GM19463 (cell line): Measurements from ENCODE around the gene TBCE.
"Not testable (repeated sequence)": the region's sequence is repeated elsewhere in the genome, so short reads cannot be mapped to it uniquely, and the experiment has no call there.

Source experiments
- ATAC-seq: cut with Tn5 transposase; IDR thresholded peaks from one replicate; pipeline ENCODE4 v1.9.1; 2021; ENCODE audit warnings: mild to moderate bottlenecking, moderate library complexity; ENCODE audit not compliant: unreplicated experiment

TBCE gene

DNA sequence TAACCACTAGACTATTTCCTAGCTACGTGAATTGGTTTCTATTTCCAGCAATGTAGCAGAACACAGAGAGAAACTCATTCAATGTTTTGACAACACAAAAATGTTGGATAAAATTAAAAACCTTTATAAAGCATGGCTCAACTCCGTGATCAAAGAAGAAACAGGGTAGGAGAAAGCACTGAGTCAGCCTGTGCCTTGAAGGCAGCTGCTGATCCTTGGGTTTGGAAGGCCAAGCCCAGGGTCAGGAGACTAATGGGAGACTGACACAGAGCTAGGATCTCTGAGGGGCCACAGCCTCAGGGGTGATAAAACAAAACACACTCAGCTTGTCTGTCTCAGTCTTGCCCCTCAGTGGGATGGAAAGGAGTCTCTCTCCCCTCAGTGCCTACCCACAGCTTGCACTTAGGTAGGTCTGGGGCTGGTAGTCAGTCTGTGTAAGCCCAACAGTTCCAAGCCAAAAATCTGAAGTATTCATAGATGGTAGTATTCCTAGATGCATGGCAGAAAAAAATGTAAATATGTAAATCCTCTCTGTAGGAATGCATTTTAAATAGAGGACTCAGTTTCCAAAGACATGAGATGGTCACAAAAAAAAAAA, 83.8 kb downstream of the TBCE start:
- ATAC-seq = no peak

DNA sequence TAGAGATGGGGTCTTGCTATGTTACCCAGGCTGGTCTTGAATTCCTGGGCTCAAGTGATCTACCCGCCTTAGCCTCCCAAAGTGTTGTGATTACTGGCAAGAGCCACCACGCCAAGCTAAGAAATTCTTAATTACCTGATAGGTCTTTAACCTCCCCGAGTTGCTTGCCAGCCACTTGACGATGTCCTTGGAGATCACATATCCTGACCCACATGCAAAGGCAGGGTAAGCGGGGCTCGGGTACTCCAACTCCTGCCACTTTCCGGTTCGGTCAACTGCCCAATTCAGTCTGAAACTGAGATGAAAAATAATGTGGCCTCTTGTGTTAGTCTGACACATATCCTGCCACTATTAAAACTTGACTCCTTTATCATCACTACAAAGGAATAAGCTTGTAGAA, 86.8 kb downstream of the TBCE start:
- ATAC-seq = no peak

DNA sequence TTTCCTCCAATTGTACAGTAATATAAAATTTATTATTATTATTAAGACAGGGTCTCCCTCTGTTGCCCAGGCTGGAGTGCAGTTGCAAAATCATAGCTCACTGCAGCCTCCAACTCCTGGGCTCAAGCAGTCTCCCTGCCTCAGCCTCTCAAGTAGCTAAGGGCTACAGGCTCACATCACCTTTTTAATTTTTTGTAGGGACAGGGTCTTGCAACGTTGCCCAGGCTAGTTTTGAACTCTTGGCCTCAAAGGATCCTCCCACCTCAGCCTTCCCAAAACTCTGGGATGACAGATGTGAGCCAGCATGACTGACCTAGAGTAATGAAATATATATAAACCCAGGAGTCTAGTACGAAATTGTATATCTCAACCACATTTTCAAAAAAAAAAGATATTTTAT, 87.9 kb downstream of the TBCE start:
- no peak for ATAC-seq

DNA sequence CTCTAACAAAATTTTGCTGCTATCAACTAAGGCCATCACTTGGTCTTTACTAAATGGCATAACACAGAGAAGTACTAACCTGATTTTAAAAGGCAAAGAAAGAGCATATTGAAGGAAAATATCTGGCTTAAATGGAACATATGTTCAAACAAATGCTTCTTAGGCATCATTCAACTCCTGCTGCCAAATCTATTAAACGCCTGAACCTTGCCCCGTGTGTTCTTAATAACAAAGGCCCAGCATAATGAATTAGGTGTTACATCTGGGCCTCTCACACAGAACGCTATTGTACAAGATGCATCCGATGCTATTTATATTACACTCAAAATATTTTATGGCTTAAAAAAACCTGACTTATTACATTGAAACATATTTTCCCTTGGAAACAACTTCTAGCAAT, 88.6 kb downstream of the TBCE start:
- ATAC-seq = no peak

DNA sequence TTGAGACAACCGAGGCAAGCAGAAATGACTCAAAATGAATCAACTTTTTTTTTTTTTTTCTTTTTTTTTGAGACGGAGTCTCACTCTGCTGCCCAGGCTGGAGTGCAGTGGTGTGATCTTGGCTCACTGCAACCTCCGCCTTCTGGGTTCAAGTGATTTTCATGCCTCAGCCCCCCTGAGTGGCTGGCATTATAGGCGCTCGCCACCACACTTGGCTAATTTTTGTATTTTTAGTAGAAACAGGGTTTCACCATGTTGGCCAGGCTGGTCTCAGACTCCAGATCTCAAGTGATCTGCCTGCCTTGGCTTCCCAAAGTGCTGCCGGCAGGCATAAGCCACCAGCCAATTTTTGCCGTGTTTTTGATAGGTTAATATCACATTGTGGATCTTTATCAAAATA, 90.6 kb downstream of the TBCE start:
- ATAC-seq = not testable (repeated sequence)

DNA sequence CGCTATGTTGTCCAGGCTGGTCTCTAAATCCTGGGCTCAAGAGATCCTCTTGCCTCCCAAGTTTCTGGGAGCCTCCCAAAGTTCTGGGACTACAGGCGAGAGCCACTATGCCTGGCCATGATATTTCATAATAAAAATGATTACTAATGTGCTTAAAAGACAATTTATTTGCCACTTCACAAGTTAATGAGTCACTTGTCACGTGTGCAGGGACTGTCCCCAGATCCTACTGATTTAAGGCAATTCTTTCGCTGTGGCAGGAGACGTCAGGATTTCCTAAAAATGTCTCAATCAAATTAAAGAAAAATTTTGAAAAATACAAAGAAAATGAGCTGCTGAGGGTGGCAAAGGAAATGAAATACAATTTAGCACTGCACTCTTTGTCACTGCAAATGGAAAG, 93.5 kb downstream of the TBCE start:
- no peak for ATAC-seq

DNA sequence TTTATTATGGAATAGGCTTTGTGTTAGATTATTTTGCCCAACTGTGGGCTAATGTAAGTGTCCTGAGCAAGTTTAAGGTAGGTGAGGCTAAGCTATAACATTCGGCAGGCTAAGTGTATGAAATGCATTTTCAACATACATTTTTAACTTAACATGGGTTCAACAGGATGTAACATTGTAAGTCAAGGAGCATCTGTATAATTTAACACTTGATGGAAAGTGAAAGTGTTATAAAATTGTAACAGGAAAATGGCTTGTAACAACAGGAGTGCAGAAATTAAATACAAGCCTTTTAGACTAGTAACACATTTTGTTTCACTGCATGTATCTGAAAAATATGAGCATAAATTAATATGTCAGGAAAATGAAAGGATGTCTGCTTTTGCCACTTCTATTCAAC, 94.7 kb downstream of the TBCE start:
- no peak for ATAC-seq

DNA sequence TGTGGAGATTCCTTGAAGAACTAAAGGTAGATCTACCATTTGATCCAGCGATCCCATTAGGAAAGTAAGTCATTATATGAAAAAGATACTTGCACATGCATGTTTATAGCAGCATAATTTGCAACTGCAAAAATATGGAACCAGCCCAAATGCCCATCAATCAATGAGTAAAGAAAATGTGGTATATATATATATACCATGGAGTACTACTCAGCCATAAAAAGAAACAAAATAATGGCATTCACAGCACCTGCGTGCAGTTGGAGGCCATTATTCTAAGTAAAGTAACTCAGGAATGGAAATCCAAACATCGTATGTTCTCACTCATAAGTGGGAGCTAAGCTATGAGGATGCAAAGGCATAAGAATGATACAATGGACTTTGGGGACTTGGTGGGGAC, 95.6 kb downstream of the TBCE start:
- not testable (repeated sequence) for ATAC-seq

DNA sequence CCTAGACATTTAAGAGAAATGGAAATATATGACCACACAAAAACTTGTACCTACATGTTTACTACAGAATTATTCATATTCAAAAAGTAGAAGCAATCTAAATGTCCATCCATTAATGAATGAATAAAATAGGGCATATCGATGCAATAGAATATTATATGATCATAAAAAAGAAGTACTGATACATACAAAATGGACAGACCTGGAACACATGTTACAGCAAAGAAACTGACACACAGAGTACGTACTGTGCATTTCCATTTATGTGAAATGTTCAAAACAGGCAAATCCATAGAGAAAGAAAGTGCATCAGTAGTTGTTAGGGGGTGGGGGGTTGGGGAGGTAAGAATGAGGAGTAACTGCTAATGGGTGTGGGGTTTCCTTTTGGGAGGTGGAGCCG, 97.8 kb downstream of the TBCE start:
- no peak for ATAC-seq

DNA sequence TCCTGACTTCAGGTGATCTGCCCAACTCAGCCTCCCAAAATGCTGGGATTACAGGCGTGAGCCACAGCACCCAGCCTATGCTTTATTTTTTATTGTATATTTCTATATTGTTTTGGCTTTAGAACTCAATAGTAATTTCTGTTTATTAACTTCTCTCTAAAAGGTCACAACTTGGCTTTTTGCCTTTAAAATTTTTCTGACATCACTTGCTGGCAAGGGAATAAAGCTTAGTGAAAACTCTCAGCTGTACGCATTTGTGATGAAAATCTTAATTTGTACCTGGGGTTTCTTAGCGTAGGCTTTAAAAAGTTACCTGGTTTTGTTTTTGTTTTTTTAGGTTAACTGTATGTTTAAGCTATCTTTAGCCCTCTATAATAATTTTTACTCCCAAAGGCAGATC, 100.8 kb downstream of the TBCE start:
- ATAC-seq = no peak

DNA sequence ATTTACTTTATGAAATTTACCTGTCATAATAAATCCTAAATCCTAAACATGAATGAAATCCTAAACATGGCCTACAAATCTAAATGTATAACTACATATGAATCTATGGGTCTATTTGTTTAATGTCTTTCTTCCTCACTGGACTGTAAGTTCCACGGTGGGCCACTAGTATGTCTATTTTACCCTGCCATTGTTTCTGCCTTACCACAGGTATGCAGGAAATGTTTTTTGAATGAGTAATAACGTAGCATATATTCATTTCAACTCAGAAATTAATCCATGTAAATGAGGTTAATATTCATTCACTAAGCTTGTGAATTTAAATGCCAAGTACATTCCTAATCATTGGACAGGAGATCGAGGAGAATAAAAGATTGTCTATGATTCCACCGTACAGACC, 101.7 kb downstream of the TBCE start:
- ATAC-seq = no peak

DNA sequence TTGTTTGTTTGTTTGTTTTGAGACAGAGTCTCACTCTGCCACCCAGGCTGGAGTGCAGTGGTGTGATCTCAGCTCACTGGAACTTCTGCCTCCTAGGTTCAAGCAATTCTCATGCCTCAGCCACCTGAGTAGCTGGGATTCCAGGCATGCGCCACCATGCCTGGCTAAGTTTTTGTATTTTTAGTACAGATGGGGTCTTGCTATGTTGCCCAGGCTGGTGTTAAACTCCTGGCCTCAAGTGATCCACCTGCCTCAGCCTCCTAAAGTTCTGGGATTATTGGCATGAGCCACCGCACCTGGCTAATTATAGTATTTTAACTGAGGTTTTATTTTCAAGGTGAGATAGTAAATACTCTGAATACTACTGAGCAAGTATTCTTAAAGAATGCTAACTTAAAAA, 102.7 kb downstream of the TBCE start:
- ATAC-seq = not testable (repeated sequence)

DNA sequence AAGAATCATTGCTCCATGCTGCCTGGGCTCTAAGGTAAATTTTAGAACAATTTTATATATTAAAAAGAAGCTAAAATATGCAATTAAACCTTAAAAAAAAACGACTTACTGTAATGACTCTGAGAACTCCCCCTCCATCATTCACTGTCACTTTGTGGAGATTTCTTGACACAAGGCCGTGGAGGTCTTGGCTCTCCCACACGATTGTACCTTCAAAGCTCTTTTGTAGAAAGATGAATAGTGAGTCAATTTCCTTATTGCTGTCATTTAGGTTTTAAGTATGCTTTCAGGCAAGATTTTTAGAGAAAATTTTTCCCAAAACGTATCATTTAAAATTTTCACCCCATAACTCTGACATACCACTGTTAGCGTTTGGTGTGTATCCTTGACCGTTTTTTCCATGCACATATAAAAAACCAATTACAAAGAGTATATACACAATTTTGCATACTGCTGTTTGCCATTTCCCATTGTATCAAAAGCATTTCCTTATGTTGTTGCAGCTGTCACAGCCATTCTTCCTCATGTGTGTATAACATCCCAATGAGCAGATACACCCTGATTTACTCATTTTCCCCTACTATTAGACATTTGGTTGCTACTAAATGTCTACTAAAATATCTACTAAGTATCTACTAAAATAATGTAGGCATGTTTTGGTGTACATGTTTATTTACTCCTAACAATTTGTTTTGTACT, 103.7 kb downstream of the TBCE start:
- ATAC-seq = no peak

DNA sequence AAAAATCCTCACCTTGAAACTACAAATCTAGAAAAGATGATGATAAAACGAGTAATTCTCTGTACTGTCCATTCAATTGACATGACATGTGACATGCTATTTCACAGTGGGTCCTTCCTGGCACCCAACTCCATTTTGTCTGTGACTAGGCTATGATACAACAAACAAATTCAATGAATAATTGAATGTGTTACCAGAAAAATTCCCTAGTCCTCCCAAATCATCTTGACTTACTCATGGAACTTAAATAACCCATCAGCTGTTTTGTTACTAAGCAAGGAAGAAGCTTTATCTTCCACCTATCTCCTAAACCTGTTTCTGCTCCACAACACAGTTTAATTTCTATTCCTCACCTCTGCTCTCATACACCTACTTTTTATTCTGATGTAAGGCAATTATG, 106.6 kb downstream of the TBCE start:
- ATAC-seq = no peak

DNA sequence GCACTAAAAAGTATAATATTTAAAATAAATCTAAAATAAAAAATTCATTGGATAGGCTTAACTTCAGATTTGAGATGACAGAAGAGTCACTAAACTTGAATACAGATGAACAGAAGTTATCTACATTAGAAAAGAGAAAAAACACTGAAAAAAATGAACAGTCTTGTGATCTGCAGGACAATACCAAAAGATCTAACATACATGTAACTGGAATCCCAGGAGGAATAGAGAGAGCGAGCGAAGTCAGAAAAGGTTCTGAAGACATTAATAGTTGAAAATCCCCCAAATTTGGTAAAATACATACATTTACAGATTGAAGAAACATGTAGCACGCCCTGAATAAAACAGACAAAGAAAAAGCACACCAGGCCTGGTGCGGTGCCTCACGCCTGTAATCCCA, 115.9 kb downstream of the TBCE start:
- no peak for ATAC-seq

DNA sequence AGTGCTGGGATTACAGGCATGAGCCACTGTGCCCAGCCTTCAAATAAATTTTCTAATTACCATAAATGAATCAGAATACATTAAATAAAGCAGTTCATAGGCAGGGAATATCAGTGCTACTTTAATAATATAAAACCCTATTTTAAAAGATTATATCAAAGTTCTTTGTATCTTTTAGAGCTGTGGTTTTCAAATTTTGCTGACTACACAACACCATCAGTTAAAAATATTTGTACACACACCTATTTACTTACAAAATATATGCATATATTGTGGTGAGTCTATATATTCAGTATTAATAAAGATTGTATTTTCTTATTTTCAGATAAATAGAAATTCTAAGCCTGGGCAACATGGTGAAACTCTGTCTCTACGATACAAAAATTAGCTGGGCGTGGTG, 118.3 kb downstream of the TBCE start:
- ATAC-seq = no peak

DNA sequence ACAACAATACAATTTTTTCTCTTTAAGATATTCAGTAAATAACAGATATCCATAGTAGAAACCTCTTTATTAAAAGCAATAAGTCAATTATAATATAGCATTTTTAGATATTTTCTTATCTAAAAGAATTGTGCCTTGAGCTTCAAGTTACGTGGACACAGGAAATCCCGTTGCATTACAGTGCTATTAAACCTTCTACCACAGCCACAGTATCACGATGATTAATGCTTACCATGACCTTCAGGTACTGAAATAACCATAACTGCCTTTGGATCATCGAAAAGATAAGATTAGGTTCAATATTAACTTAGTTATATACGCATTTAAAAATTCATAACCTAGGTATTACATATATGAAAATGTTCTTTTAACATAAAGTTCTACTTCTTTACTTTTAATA, 119.1 kb downstream of the TBCE start:
- ATAC-seq = no peak

DNA sequence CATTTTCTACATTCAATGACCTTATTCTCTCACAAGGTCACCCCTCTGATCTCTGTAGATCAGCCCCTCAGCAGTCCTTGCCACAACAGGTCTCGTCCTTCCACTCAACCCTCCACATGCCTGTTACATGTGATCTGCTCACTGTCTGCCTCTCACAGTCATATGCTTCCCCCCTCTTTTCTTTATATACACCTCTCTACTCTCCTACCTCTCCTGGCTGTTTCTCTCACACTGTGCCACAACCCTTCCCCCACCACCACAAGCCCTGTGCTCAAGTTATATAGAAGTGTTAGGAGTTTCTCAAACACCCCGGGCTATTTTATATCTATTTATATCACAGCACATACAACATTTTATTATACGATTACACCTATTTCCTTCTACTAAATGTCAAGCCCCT, 124.4 kb downstream of the TBCE start:
- no peak for ATAC-seq

DNA sequence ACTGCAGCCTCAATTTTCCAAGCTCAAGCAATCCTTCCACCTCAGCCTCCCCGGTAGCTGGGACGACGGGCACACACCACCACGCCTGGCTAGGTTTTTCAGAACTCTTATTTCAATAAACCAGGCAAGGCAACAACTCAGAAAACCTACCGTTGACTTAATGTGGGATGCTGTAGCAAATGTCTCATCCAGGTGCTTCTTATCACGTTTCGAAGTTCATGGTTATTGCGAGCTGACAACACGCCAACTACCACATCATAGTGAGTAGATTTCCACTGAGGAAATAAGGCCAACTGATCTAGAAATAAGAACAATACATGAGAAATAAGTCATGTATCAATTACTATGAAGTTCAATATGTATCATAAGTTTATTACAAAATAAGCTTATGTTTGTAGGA, 127.3 kb downstream of the TBCE start:
- ATAC-seq = no peak

DNA sequence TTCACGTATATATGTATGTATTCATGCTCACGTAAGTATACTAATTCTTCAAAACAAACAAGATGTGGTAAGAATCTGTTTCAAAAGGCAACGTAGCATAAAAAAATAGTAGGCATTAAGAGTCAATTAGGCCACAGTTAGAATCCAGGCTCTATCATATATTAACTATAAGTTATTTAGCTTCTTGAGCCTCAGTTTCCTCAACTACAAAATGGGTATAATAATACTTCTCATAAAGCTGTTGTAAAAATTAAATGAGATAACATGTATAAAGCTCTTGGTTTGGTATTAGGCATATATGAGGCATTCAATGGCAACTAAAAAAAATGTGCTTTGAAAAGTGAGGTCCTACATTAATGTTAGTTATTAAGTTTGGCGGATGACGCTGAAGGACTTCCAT, 127.8 kb downstream of the TBCE start:
- no peak for ATAC-seq

DNA sequence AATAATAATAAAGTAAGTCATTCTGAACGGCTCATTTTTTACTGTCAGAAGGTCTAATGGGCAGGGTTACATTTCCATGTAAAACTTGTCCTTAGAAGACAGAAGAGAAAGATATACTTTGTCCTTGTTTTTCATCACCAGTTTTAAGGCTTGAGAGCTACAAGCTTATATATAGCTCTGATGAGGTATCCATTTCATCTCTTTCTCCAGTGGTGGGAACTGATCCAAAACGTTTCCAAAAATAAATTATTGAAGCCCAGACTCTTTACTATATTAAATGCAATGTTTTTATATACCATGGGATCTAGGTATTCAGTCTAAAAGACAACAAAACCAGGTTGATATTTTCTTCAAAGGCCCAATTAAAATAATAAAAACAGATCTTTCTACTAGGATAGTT, 128.3 kb downstream of the TBCE start:
- no peak for ATAC-seq

DNA sequence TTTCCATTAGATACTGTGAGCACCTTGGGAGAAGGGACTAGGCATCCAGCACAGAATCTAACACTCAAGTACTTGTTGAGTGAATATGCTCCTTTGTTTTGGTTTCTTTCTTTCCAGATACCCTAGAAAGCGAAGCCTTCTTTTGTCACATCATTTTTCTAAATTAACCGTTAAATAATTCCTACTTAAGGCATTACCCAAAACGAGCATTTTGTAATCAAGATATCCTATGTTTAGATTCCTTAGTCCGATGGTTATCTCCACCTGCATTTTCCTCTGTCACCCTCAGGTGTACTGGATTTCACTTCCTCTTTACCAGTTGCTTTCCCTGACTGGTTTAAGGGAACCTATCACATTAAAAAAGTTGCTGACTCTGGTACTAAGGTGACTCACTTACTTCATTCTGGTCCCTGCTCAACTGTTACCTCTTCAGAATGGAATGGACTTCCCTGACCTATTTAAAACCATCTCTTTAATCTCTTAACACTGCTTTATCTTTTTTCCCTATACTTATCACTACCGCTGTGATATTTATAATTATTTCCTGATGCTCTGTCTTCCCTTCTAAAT, 133.8 kb downstream of the TBCE start:
- no peak for ATAC-seq
